ENCODE results near the gene VIPR2. TPM values are rescaled to one million over a fixed set of nuclear protein-coding genes. Genes with fewer than 3 reads are reported as not detected.
A peak's percentile ranks its signal among the peaks of the same experiment; 100 is the strongest.

Gene VIPR2
- total and polyA plus RNA-seq, 7 experiments from 2014 or later: 0.27 to 1.3 (median 0.98) TPM; not detected in 4

DNA sequence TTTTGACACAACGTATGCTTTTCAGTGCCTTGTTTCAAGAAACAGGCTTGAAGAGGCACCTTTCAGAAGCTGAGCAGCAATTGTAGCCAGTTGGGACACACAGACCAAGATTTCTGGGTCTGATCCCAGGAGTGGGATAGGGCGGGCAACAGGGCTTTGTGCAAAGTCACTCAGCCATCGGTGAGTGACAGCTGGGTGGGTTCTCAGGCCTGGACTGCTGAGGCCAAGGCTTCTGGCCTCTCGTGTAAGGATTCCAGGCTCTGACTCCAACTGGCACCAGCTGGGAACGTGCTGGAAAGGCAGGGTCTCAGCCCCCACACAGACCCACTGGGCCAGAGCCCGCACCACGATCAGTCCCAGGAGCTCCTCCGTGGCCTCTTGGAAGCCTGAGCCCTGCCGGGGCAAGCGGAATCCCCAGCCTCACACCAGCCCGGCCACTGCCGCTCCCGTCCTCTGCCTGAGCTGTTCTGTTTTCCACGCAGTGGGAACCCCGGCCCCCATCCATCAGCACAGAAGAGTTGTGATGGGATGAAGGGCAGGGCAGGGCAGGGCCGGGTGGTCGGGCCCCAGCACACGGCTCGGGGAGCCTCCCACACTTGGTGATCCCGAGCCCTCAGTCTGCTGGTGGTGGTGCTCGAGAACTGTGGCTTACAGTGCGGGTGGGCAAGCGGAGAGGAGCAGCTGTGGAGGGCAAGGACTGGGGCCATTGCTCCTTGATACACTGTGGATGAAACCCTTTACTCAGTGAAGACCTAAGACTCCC, 46.8 kb downstream of the VIPR2 start:
- Histone ChIP-seq H3K36me3 (ENCODE audit: control insufficient read depth in 2 of 3, insufficient read depth in 3 of 3, low read length in 3 of 3) (no peaks in the 10 kb centered on the region), H3K4me3 (ENCODE audit: low read length) (no peak overlapping the region), H3K27ac (ENCODE audit: low read depth, low read length) (no peak overlapping the region), H3K27me3 (ENCODE audit: control insufficient read depth in 2 of 2, insufficient read depth in 2 of 2, low read length in 2 of 2) (no peaks in the 10 kb centered on the region), H3K4me1 (ENCODE audit: control insufficient read depth in 2 of 2, insufficient read depth in 2 of 2, low read length in 2 of 2) (no peaks in the 10 kb centered on the region), H3K9me3 (ENCODE audit: control insufficient read depth in 2 of 3, low read length in 3 of 3) (no peaks in the 10 kb centered on the region)
- no peak for ATAC-seq
- H3K4me1 Mint-ChIP-seq: peaks cover 0 to 5% (median 0%) of the 10 kb centered on the region in 7 donors
- CTCF ChIA-PET: no interaction called here
- H3K9me3 Mint-ChIP-seq: peaks cover 0 to 10% (median 0%) of the 10 kb centered on the region in 11 donors
- H3K36me3 Mint-ChIP-seq: peaks cover 0 to 10% (median 0%) of the 10 kb centered on the region in 5 donors
- POLR2A ChIA-PET: no interaction called here
- H3K4me3 Mint-ChIP-seq: no peak overlapping the region
- peaks cover 0 to 2% (median 0%) of the 10 kb centered on the region in 5 donors for H3K27me3 Mint-ChIP-seq
- H3K27ac Mint-ChIP-seq: no peak overlapping the region
- DNase-seq: peak in 1 of 9 donors; percentile 17
- intact Hi-C loops (cut with micrococcal nuclease): no loop called here

DNA sequence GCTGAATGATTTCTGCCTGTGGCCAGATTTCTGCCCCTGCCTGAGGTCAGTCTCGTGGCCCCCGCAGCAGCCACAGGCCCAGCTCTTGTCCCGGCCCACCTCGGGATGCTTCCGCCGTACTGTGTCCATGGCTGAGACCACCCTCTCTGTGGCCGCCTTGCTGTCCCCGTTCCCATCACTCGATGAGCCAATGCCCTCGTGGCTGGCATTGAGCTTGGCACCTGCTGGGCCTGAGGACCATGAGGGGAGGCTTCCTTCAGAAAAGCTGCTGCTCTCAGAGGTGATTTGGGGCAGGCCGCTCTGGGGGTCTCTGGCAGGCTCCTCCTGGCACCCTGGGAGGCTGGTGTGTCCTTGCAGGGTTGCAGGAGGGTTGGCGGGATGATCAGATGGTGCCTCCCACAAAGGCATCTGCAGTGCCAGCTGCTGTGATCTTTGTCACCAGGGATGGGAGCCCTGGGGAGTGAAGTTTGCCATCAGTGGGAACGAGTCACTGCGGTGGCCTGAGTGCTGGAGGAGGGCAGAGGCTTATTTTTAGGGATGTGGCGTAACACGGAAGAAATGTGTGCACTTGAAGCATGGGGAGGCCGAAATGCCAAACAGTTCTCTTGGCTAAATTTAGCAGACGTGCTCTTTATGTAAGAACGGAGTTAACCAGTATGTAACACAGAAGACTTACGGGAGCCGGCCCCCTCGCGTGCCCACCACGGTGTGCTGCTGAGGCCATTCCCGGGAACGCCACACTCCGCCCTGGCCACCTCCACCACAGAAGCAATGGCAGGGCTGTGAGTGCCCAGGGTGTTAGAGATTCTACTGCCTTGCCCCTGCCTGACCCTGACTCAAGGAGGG, 47.7 kb downstream of the VIPR2 start:
- Mint-ChIP-seq H3K9me3 (peaks cover 0 to 6% (median 0%) of the 10 kb centered on the region in 11 donors), H3K4me1 (peaks cover 0 to 5% (median 0%) of the 10 kb centered on the region in 7 donors), H3K36me3 (peaks cover 0 to 5% (median 0%) of the 10 kb centered on the region in 5 donors), H3K27me3 (peaks cover 0 to 2% (median 0%) of the 10 kb centered on the region in 5 donors), H3K27ac (no peak overlapping the region), H3K4me3 (no peak overlapping the region)
- Histone ChIP-seq H3K4me3 (ENCODE audit: low read length) (no peak overlapping the region), H3K9me3 (ENCODE audit: control insufficient read depth in 2 of 3, low read length in 3 of 3) (no peaks in the 10 kb centered on the region), H3K27ac (ENCODE audit: low read depth, low read length) (no peak overlapping the region), H3K36me3 (ENCODE audit: control insufficient read depth in 2 of 3, insufficient read depth in 3 of 3, low read length in 3 of 3) (no peaks in the 10 kb centered on the region), H3K4me1 (ENCODE audit: control insufficient read depth in 2 of 2, insufficient read depth in 2 of 2, low read length in 2 of 2) (no peaks in the 10 kb centered on the region), H3K27me3 (ENCODE audit: control insufficient read depth in 2 of 2, insufficient read depth in 2 of 2, low read length in 2 of 2) (no peaks in the 10 kb centered on the region)
- DNase-seq: peak in 1 of 9 donors; percentile 17
- CTCF ChIA-PET: no interaction called here
- intact Hi-C loops (cut with micrococcal nuclease): no loop called here
- POLR2A ChIA-PET: no interaction called here
- ATAC-seq: no peak

DNA sequence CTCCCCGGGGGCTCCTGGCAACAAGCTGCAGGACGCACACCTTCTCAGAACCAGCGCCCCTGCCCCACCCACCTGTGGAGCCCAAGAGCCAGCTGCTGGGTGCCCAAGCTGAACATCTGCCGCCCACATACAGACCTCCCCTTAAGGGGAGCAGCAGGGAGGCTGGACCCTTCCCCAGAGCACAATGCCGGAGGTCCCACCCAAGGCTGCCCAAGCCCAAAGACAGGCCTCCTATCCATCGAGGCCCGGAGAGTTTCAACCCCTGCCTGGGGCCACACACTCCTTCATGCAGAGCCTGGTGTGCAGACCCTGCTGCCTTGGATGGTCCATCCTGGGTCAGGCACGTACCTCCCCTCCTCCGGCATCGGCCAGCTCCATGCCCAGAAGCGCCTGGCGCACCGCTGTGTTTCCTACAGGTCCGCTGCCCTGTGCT, 48.7 kb downstream of the VIPR2 start:
- Histone ChIP-seq H3K4me3 (ENCODE audit: low read length) (no peak overlapping the region), H3K27ac (ENCODE audit: low read depth, low read length) (no peak overlapping the region), H3K9me3 (ENCODE audit: control insufficient read depth in 2 of 3, low read length in 3 of 3) (no peaks in the 10 kb centered on the region), H3K27me3 (ENCODE audit: control insufficient read depth in 2 of 2, insufficient read depth in 2 of 2, low read length in 2 of 2) (no peaks in the 10 kb centered on the region), H3K36me3 (ENCODE audit: control insufficient read depth in 2 of 3, insufficient read depth in 3 of 3, low read length in 3 of 3) (no peaks in the 10 kb centered on the region), H3K4me1 (ENCODE audit: control insufficient read depth in 2 of 2, insufficient read depth in 2 of 2, low read length in 2 of 2) (no peaks in the 10 kb centered on the region)
- ChIA-PET CTCF (no interaction called here), POLR2A (no interaction called here)
- intact Hi-C loops (cut with micrococcal nuclease): no loop called here
- ATAC-seq (no peak), DNase-seq (peak in 1 of 9 donors; percentile 16)
- Mint-ChIP-seq H3K36me3 (peaks cover 0 to 2% (median 0%) of the 10 kb centered on the region in 5 donors), H3K9me3 (peaks cover 0 to 5% (median 0%) of the 10 kb centered on the region in 11 donors), H3K4me3 (no peak overlapping the region), H3K4me1 (peaks cover 0 to 5% (median 0%) of the 10 kb centered on the region in 7 donors), H3K27ac (peak overlapping the region in 1 of 9 donors; percentile 3), H3K27me3 (peaks cover 0 to 2% (median 0%) of the 10 kb centered on the region in 5 donors)

DNA sequence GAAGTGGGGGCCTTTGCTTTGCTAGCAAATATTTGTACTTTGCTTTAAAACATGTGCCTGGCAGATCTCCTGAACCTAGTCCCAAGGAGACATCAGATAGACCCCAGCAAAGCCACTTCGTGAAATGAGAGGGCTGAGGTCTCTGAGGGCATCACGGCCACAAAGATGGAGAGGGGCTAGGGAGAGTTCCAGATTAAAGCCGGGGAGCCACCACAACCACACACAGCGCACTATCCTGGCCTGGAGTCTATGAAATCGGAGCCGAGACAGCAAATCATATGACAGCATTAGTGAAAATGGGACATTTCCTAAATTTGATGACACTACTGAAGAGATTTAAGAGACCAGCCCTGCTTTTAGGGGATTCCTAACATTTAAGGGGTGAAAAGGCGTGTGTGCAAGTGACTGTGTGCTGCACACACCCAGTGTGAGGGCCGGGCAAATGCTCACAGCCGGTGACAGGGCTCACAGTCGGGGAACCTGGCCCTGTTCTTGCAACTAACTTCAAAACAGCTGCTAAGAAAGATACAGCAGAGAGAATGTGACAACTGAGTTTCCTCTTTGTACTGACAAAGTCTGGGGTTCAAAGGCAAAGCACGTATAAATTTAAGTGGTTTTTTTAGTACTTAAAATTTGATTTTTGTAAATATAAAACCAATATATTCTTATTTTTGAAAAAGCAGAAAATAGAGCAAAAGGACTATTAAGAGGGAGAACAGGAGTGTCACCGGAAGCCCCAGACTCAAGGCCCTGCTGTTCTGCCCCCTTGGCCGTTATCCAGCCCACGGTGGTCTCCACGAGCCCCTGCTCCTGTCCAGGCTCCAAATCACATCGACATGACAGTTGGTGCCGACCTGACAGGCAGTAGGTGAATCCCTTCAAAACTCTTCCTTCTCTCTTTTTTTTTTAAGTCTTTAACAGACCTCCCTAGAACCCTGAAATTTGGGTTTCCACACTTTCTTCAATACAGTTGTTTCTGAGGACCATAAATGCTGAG, 49.5 kb downstream of the VIPR2 start:
- no peaks in the 10 kb centered on the region for H3K27me3 ChIP-seq (ENCODE audit: control insufficient read depth in 2 of 2, insufficient read depth in 2 of 2, low read length in 2 of 2)
- peak overlapping the region in 2 of 9 donors; percentile 29 to 38 for H3K27ac Mint-ChIP-seq
- H3K4me1 Mint-ChIP-seq: peaks cover 0 to 5% (median 0%) of the 10 kb centered on the region in 7 donors
- no peak overlapping the region for H3K4me3 ChIP-seq (ENCODE audit: low read length)
- H3K9me3 ChIP-seq (ENCODE audit: control insufficient read depth in 2 of 3, low read length in 3 of 3): no peaks in the 10 kb centered on the region
- POLR2A ChIA-PET: no interaction called here
- no peaks in the 10 kb centered on the region for H3K4me1 ChIP-seq (ENCODE audit: control insufficient read depth in 2 of 2, insufficient read depth in 2 of 2, low read length in 2 of 2)
- H3K27ac ChIP-seq (ENCODE audit: low read depth, low read length): no peak overlapping the region
- H3K36me3 Mint-ChIP-seq: no peaks in the 10 kb centered on the region
- H3K27me3 Mint-ChIP-seq: peaks cover 0 to 2% (median 0%) of the 10 kb centered on the region in 5 donors
- CTCF ChIA-PET: no interaction called here
- H3K4me3 Mint-ChIP-seq: no peak overlapping the region
- H3K36me3 ChIP-seq (ENCODE audit: control insufficient read depth in 2 of 3, insufficient read depth in 3 of 3, low read length in 3 of 3): no peaks in the 10 kb centered on the region
- intact Hi-C loops (cut with micrococcal nuclease): no loop called here
- ATAC-seq (no peak), DNase-seq (peak in 1 of 9 donors; percentile 7)
- no peaks in the 10 kb centered on the region for H3K9me3 Mint-ChIP-seq

DNA sequence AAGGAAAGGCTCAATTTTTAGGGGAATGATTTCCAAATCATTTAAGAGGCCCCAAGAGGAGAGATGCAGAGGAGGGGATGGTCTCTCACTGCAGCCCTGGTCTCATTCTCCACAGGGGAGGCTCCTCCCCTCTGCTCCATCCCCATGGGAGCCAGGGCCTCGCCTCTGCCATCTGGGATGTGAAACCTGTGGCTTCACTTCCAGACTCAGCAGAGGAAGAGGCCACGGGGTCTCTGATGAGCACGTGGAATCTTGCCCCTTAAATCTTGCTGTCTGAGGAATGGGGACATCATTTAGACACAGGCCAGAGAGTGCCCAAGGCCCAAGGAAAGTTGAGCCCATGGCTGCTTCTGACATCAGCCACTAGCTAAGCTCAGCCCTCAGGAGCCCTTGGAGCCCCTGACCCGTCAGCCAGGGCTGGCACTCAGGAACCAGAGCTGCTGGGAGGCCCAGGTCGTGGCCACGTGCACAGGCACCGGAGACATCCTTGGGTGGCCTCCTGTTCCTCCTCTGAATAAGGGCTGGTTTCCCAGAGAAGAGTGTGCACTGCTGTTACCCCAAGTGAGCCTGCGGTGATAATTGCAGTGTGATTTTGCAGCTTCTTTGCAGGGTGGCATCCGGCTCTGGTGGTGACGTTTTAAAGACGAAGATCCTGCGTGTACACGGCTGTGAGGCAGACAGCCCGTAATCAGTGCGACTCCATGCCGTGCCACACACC, 50.5 kb downstream of the VIPR2 start:
- DNase-seq (peak in 4 of 9 donors; percentile 8 to 59 (median 26)), ATAC-seq (peak; percentile 54)
- Histone ChIP-seq H3K36me3 (ENCODE audit: control insufficient read depth in 2 of 3, insufficient read depth in 3 of 3, low read length in 3 of 3) (no peaks in the 10 kb centered on the region), H3K9me3 (ENCODE audit: control insufficient read depth in 2 of 3, low read length in 3 of 3) (no peaks in the 10 kb centered on the region), H3K4me3 (ENCODE audit: low read length) (no peak overlapping the region), H3K4me1 (ENCODE audit: control insufficient read depth in 2 of 2, insufficient read depth in 2 of 2, low read length in 2 of 2) (no peaks in the 10 kb centered on the region), H3K27ac (ENCODE audit: low read depth, low read length) (no peak overlapping the region), H3K27me3 (ENCODE audit: control insufficient read depth in 2 of 2, insufficient read depth in 2 of 2, low read length in 2 of 2) (no peaks in the 10 kb centered on the region)
- intact Hi-C loops (cut with micrococcal nuclease): no loop called here
- Mint-ChIP-seq H3K27ac (peak overlapping the region in 1 of 9 donors; percentile 11), H3K4me1 (peaks cover 0 to 5% (median 0%) of the 10 kb centered on the region in 7 donors), H3K9me3 (no peaks in the 10 kb centered on the region), H3K36me3 (no peaks in the 10 kb centered on the region), H3K27me3 (peaks cover 0 to 2% (median 0%) of the 10 kb centered on the region in 5 donors), H3K4me3 (no peak overlapping the region)
- POLR2A ChIA-PET: no interaction called here
- CTCF ChIA-PET: no interaction called here
